Brain pericyte (primary cell): Measurements from ENCODE around the gene CTSS.
"Not testable (repeated sequence)": the region's sequence is repeated elsewhere in the genome, so short reads cannot be mapped to it uniquely, and the experiment has no call there.

Experiments
- DNase-seq: peaks from one replicate; pipeline ENCODE4 v3.0.0-alpha.2; 2012; ENCODE audit warnings: low read depth, low spot score

CTSS gene

GRCh38 chr1:150775931-150776505, 10.4 kb upstream of the CTSS start:
- DNase-seq: not testable (repeated sequence)

DNA sequence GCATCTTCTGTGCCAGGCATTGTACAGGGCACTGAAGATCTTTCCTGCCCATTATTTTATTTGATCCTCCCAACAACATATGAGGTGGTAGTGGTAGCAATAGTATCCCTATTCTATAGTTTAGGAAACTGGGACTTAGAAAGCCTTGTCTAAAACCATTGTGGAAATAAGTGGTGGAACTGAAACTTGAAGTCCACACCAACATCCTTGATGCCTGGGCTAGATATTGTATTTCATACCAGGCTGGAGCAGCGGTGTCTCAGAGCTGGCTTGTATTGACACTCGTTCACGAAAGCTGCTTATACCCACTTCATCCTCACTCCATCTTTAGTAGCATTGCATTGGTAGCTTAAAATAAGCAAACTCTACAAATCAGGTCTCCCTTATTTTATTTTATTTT, 9.7 kb upstream of the CTSS start:
- DNase-seq: no peak

- DNase-seq: no peak
These were observed 6.7 kb upstream of the CTSS start for GRCh38 chr1:150772326-150772725.

DNA sequence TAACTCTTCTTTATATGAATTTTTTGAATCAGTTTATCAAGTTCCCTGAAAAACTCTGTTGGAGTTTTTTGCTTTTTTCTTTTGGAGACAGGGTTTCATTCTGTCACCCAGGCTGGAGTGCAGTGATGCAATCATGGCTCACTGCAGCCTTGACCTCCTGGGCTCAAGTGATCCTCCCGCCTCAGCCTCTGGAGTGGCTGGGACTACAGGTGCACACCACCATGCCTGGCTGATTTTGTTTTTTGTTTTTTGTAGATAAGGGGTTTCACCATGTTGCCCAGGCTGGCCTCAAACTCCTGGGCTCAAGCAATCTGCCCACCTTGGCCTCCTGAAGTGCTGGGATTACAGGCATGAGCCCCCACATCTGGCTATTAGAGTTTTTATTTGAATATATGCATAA, 2.1 kb upstream of the CTSS start:
- not testable (repeated sequence) for DNase-seq

GRCh38 chr1:150765977-150766301, 361 bp upstream of the CTSS start:
- DNase-seq: not testable (repeated sequence)

GRCh38 chr1:150764617-150765101, 919 bp downstream of the CTSS start:
- DNase-seq: no peak

- DNase-seq: no peak
These were observed 2.6 kb downstream of the CTSS start for GRCh38 chr1:150763018-150763417.

DNA sequence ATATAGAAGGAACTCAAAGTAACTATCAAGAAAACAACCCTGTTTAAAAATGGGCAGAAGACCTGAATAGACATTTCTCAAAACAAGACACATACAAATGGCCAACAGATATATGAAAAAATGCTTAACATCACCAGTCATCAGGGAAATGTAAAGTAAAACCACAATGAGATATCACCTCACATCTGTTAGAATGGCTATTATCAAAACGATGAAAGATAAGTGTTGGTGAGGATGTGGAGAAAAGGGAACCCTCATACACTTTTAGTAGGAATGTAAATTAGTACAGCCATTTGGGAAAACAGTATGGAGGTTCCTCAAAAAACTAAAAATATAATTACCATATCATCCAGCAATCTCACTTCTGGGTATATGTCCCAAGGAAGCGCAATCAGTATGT, 3.0 kb downstream of the CTSS start:
- DNase-seq: no peak

DNA sequence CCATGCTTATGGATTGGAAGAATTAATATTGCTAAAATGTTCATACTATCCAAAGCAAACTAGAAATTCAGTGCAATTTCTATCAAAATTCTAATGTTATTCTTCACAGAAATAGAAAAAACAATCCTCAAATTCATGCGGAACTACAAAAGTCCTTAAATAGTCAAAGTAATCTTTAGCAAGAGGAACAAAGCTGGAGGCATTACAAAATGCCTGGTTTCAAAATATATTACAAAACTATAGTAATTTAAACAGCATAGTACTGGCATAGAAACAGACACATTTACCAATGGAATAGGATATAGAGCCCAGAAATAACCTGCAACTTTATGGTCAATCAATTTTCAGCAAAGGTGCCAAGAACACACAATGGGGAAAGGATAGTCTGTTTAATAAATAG, 3.8 kb downstream of the CTSS start:
- DNase-seq: no peak

- DNase-seq: no peak
These were observed 5.6 kb downstream of the CTSS start for GRCh38 chr1:150760013-150760412.

DNA sequence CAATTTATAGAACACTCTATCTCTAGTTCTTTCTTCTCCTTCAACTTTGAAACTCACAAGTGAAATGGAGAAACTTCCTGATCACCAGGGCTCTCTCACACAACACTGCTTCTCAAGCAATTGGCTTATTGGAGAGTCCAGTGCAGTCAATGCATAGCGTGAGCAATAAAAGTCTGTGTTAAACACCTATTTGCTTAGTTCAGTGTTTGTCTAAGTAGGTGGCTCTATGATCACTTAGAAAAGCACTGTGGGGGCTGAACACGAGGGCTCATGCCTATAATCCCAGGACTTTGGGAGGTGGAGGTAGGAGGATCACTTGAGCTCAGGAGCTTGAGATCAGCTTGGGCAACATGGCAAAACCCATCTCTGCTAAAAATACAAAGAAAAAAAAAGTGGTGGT, 12.2 kb downstream of the CTSS start:
- DNase-seq: no peak

DNA sequence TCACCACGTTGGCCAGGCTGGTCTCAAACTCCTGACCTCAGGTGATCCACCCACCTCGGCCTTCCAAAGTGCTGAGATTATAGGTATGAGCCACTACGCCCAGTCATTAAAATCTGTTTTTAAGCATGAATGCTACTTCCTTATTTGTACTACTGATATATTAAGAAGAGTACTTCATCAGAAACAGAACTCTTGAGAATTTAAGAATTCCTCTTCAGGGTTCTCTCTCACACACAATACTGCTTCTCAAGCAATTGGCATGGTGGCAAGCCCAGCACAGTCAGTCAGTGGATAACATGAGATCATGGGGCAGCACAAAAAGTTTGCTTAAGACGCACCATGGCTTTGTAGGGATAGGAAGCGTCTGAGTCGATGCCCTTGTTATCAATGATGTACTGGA, 14.1 kb downstream of the CTSS start:
- DNase-seq: no peak

DNA sequence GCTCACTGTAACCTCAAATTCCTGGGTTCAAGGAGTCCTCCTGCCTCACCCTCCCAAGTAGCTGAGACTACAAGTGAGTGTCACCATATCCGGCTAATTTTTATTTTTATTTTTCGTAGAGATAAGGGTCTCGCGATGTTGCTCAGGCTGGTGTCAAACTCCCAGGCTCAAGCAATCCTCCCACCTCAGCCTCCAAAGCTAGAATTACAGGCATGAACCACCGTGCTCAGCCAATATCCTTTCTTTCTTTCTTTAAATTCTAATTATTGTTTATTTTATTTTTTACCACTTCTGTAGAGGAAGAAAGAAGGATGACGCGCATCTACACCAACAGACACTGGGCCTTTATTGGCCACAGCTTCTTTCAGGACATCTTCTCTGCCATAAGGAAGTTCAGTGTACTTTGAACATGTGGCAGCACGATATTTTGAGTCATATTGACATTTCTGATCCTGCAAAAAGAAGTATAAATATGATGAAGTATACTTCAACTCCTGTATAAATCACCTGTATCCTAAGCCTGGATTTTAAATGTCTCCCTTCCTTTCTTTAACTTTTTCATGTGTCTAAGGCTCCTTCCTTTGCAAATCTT, 15.8 kb downstream of the CTSS start:
- no peak for DNase-seq

GRCh38 chr1:150748878-150749719, 16.5 kb downstream of the CTSS start:
- no peak for DNase-seq

DNA sequence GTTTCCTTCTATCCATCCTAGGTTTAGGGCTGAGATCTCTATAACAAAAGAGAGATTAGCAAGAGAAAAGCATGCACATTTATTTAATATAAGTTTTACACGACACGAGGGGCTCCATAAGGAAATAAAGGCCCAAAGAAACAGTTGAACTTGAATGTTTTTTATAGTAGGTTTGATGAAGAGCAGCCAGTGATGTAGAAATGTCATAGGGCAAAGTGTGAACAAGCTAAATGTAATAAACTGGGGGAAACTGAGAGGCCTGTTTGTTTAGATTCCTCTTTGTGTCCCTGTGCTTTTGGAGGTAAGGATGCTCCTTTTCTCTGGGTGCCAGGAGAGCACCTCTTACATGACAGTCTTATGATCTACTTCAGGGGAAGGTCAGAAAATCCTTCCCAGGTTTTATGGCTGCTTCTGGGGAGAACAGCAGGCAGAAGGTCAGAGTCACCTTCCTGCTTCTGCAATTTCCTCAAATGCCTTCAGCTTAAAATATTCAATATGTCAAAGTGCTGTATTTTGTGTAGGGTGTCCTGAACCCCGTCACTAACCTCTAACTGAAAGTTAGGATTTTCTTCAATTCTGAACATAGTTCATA, 35.4 kb downstream of the CTSS start:
- DNase-seq: no peak

DNA sequence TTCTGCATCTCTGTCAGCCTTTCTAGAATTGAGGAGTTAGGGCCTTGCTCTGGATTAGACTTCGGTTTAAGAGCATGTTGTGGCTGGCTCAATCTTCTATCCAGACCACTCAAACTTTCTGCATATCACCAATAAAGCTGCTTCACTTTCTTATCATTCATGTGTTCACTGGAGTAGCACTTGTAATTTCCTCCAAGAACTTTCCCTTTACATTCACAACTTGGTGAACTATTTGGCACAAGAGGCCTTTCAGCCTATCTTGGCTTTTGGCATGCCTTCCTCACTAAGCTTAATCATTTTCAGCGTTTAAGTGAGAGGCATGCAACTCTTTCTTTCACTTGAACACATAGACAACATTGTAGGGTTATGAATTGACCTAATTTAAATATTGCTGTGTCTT, 41.2 kb downstream of the CTSS start:
- no peak for DNase-seq

DNA sequence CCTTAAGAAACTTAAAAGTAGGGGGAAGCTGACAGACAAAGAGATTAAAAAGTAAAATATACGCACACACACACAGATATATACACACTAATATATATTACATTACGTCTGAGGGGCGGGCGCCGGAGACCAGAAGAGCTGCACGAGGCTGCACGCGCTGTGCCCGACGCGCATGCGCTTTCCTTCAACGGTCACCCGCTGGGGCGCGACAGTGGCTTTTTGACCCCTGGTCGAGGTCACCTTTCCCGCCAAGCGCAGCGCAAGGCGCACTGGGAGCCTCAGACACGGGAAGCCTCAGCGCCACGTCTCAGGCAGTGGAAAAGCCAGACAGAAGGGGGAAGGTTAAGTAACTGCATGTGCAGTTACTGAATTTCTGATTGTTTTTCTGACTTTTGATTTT, 44.9 kb downstream of the CTSS start, which contains the start of gene HORMAD1:
Gene HORMAD1, minus strand, starts transcription at position 193 of the 400 bp plus-strand sequence. CDS start 1,390 bp downstream, outside the sequence.
- DNase-seq: no peak

DNA sequence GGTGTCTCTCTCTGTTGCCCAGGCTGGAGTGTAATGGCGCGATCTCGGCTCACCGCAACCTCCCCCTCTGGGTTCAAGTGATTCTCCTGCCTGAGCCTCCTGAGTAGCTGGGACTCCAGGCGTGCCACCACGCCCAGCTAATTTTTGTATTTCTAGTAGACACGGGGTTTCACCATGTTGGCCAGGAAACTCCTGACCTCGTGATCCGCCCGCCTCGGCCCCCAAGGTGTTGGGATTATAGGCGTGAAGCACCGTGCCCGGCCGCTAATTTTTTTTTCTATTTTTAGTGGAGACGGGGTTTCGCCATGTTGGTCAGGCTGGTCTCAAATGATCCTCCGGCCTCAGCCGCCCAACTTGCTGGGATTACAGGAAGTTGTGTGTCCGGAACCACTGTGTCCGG, 45.5 kb downstream of the CTSS start:
- no peak for DNase-seq

DNA sequence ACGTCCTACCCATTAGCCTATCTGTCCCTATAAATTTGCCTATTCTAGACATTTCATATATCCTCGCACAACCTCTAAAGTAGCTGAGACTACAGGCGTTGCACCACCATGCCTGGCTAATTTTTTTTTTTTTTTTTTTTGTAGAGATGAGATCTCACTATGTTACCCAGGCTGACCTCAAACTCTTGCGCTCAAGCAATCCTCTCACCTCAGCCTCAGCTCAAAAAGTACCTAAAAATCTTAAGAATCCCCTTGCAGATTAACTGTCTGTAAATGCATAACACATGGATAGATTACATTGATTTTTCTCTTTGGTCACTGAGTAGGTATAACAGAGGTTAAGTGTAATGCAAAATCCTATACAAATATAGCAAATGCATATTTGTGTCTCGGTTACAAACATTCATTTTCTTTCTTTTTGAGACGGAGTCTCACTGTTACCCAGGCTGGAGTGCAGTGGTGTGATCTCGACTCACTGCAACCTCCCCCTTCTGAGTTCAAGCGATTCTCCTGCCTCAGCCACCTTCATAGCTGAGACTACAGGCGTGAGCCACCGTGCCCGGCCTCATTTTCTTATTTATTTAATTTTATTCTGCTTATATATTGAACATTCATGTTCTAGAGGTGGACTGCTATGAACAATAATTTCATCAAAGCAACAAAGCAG, 47.2 kb downstream of the CTSS start:
- no peak for DNase-seq

GRCh38 chr1:150709031-150709430, 56.5 kb downstream of the CTSS start:
- DNase-seq: not testable (repeated sequence)

DNA sequence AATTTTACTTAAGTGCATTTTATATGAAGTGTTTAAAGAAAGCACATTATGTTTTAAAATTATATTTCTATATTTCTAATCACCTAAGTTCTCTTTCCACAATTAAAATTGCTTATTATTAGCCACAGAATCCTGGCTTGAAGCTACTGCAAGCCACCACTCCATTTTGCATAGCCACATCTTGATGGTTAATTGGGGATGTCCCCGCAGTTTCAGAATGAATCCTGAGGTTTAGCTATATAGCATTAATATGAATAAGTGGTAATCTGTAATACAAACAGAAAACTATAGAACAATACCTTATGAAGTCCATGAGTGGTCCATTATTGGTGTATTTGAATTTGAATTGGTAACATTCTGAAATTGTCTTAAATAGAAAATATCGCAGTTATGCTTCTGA, 57.0 kb downstream of the CTSS start:
- no peak for DNase-seq

DNA sequence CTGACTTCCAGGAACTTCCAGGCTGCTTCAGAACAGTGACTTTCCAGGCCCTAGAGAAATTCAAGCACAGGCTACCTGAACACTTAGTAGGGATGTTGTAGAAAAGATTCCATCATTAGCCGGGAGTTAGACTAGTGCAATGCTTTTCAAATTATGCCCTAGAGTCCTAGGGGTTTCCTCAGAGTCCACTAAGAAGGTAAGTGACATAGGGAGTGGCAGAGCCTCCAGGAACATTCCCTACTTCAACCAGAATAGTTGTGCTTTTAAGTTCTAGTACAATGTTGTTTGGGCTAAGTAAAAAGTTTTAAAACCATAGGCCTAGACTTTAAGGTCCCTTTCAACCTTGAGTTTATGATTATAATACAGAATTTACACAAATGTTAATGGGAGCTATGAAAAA, 59.5 kb downstream of the CTSS start:
- DNase-seq: no peak
